ENCODE results near the gene PLIN4. TPM values are rescaled to one million over a fixed set of nuclear protein-coding genes. Genes with fewer than 3 reads are reported as not detected.
A peak's percentile ranks its signal among the peaks of the same experiment; 100 is the strongest.

PLIN4 gene
- total and polyA plus RNA-seq, 2 donors from 2014 or later = 1.6 to 2.2 TPM

DNA sequence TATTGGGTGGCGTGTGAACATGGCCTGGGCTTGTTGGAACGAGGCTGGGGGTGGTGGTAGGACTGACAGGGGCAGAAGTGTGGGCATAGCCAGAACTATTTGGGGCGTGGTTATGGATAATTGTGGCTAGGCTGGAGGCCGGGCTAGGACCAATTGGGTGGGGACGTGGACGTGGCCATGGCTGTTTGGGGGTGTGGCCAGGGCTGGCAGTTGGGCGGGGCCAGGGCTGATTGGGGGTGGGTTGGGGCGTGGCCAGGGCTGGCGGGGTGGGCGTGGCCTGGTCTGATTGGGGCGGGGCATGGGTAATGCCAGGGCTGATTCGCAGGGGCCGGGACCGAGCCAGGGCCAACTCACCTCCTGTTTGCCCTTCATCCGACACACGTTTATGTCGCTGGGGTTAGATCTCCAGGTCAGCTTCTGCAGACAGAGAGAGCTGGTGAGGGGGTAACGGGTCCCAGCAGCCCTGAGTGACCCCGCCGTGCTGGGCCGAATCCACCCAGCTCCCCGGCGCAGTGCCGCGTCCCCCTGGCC lies 38.4 kb upstream of the PLIN4 start:
- Histone ChIP-seq H3K27ac (ENCODE audit: low read depth in 2 of 2, low read length in 2 of 2) (no peak overlapping the region), H3K9me3 (ENCODE audit: control insufficient read depth in 2 of 3, insufficient read depth in 1 of 3, low read length in 3 of 3) (no peaks in the 10 kb centered on the region), H3K4me1 (ENCODE audit: control insufficient read depth in 2 of 3, insufficient read depth in 2 of 3, low read depth in 1 of 3, low read length in 3 of 3) (no peaks in the 10 kb centered on the region), H3K4me3 (ENCODE audit: low read length in 3 of 3) (no peak overlapping the region), H3K36me3 (ENCODE audit: control insufficient read depth in 2 of 3, insufficient read depth in 3 of 3, low read length in 3 of 3) (no peaks in the 10 kb centered on the region), H3K27me3 (ENCODE audit: control insufficient read depth, insufficient read depth, low read length) (no peaks in the 10 kb centered on the region), H3K9ac (ENCODE audit: low read length in 3 of 3) (no peak overlapping the region)
- peak in 1 of 5 donors; percentile 53 for DNase-seq
- intact Hi-C loops (cut with DNase I) = no loop called here
- TF ChIP-seq CTCF (IDR thresholded peaks at IDR 0.05; ENCODE audit: borderline replicate concordance, extremely low read depth, insufficient read depth) = no peak
- no peak for FAIRE-seq

- FAIRE-seq (no peak), DNase-seq (peak in 1 of 5 donors; percentile 57)
- H3K36me3 ChIP-seq (ENCODE audit: control insufficient read depth in 2 of 3, insufficient read depth in 3 of 3, low read length in 3 of 3) = no peaks in the 10 kb centered on the region
- no peak for TF ChIP-seq CTCF (IDR thresholded peaks at IDR 0.05; ENCODE audit: borderline replicate concordance, extremely low read depth, insufficient read depth)
- H3K9ac ChIP-seq (ENCODE audit: low read length in 3 of 3) = no peak overlapping the region
- H3K27ac ChIP-seq (ENCODE audit: low read depth in 2 of 2, low read length in 2 of 2) = no peak overlapping the region
- H3K4me3 ChIP-seq (ENCODE audit: low read length in 3 of 3) = no peak overlapping the region
- intact Hi-C loops (cut with DNase I) = no loop called here
- H3K27me3 ChIP-seq (ENCODE audit: control insufficient read depth, insufficient read depth, low read length) = no peaks in the 10 kb centered on the region
- no peaks in the 10 kb centered on the region for H3K4me1 ChIP-seq (ENCODE audit: control insufficient read depth in 2 of 3, insufficient read depth in 2 of 3, low read depth in 1 of 3, low read length in 3 of 3)
- H3K9me3 ChIP-seq (ENCODE audit: control insufficient read depth in 2 of 3, insufficient read depth in 1 of 3, low read length in 3 of 3) = no peaks in the 10 kb centered on the region
Measured at GRCh38 chr19:4555657-4556561, 37.6 kb upstream of the PLIN4 start.

- Histone ChIP-seq H3K4me1 (ENCODE audit: control insufficient read depth in 2 of 3, insufficient read depth in 2 of 3, low read depth in 1 of 3, low read length in 3 of 3) (no peaks in the 10 kb centered on the region), H3K36me3 (ENCODE audit: control insufficient read depth in 2 of 3, insufficient read depth in 3 of 3, low read length in 3 of 3) (no peaks in the 10 kb centered on the region), H3K4me3 (ENCODE audit: low read length in 3 of 3) (no peak overlapping the region), H3K27ac (ENCODE audit: low read depth in 2 of 2, low read length in 2 of 2) (no peak overlapping the region), H3K9ac (ENCODE audit: low read length in 3 of 3) (no peak overlapping the region), H3K27me3 (ENCODE audit: control insufficient read depth, insufficient read depth, low read length) (no peaks in the 10 kb centered on the region), H3K9me3 (ENCODE audit: control insufficient read depth in 2 of 3, insufficient read depth in 1 of 3, low read length in 3 of 3) (no peaks in the 10 kb centered on the region)
- intact Hi-C loops (cut with DNase I) = no loop called here
- FAIRE-seq (no peak), DNase-seq (no peak)
- no peak for TF ChIP-seq CTCF (IDR thresholded peaks at IDR 0.05; ENCODE audit: borderline replicate concordance, extremely low read depth, insufficient read depth)
Measured at GRCh38 chr19:4554717-4555116, 36.4 kb upstream of the PLIN4 start.

Data from kidney (tissue), 14 donors.